ENCODE measurements around the gene KCNJ10.

Gene KCNJ10

DNA sequence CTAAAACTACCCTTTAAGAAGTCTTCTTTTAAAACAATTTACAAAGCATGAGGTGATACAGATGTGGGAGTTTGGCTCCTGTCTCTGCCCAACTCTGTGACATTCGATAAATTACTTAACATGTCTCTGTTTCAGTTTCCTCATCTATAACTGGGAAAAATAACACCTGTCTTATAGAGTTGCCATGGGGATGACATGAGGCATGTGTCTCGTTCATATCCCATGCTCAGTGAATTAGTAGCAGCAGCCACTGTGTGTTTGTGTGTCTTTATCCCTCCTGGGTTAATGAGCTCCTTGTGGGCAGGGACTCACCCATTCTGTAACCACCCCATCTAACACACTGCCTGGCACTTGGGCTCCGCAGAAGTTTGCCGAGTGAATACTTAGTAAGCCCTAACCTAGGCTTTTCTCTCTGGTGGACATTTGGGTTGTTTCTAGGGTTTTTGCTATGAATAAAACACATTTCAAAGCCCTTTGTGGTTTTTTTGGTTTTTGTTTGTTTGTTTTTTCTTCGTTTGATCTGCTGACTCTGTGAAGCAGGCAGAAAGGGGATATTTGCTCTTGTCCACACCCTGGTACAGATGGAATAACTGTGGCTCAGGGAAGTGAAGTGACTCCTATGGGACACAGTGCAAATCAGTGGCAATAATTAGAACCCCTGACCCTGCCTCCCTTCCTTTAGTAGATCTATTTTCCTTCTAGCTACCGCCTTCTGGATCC, 10.6 kb upstream of the KCNJ10 start:
- TF ChIP-seq CTCF (IDR thresholded peaks at IDR 0.05; ENCODE audit: borderline replicate concordance, control extremely low read depth, extremely low read depth, insufficient read depth, missing control alignments), result no peak
- in situ Hi-C loops (cut with MboI; ENCODE audit: low sequenced_read_pairs, unreplicated experiment), result no loop called here
- no peak for DNase-seq (ENCODE audit: low spot score)

- in situ Hi-C loops (cut with MboI; ENCODE audit: low sequenced_read_pairs, unreplicated experiment), result no loop called here
- TF ChIP-seq CTCF (IDR thresholded peaks at IDR 0.05; ENCODE audit: borderline replicate concordance, control extremely low read depth, extremely low read depth, insufficient read depth, missing control alignments), result no peak
- DNase-seq (ENCODE audit: low spot score), result no peak
These were observed 9.5 kb upstream of the KCNJ10 start for GRCh38 chr1:160079448-160079847.

- peak; percentile 77 for DNase-seq (ENCODE audit: low spot score)
- in situ Hi-C loops (cut with MboI; ENCODE audit: low sequenced_read_pairs, unreplicated experiment), result no loop called here
These were observed 8.7 kb upstream of the KCNJ10 start for GRCh38 chr1:160078512-160079195.

GRCh38 chr1:160077486-160077885, 7.5 kb upstream of the KCNJ10 start:
- no peak for TF ChIP-seq CTCF (IDR thresholded peaks at IDR 0.05; ENCODE audit: borderline replicate concordance, control extremely low read depth, extremely low read depth, insufficient read depth, missing control alignments)
- DNase-seq (ENCODE audit: low spot score), result no peak
- in situ Hi-C loops (cut with MboI; ENCODE audit: low sequenced_read_pairs, unreplicated experiment), result no loop called here

More at GRCh38 chr1:160078512-160079195, 8.7 kb upstream of the KCNJ10 start:
- peak; percentile 80 for TF ChIP-seq CTCF (IDR thresholded peaks at IDR 0.05; ENCODE audit: borderline replicate concordance, control extremely low read depth, extremely low read depth, insufficient read depth, missing control alignments)

DNA sequence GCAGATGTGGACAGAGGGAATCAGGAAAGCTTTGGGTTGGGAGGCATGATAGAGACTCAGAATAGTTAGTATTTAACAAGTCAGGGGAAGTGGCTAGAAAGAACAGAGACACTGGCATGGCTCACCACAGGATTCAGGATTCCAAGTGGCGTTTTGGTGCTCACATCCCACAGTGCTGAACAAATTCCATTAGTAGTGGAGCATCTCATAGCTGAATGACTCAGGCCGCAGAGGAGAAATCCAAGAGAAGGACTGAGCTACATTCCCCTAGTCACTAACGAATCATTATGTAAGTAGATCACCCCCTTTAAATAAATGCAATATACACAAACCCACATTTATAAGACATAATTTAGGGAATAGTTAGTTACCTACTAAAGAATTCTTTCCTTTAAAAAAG, 6.3 kb upstream of the KCNJ10 start:
- no peak for DNase-seq (ENCODE audit: low spot score)
- in situ Hi-C loops (cut with MboI; ENCODE audit: low sequenced_read_pairs, unreplicated experiment), result no loop called here

DNA sequence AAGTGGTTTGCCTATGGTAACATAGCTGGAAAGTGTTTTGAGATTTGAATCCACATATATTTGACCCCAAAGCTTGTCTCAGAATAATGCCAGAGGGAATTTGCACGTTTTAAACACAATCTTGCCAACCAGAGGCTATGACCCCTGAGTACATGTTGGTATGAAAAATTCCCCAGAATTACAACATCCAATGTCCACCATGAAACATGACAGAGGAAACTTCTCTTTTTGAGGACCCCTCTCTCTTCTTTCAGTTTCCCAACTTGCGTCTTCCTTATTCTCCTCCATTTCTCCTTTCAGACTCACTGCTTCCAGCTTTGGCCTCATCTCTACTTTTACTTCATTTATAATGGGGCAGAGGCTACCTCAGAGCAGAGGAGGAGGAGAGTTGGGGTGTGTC, 5.9 kb upstream of the KCNJ10 start:
- TF ChIP-seq CTCF (IDR thresholded peaks at IDR 0.05; ENCODE audit: borderline replicate concordance, control extremely low read depth, extremely low read depth, insufficient read depth, missing control alignments), result no peak
- in situ Hi-C loops (cut with MboI; ENCODE audit: low sequenced_read_pairs, unreplicated experiment), result no loop called here
- no peak for DNase-seq (ENCODE audit: low spot score)

More for the DNA sequence above, 6.3 kb upstream of the KCNJ10 start:
- TF ChIP-seq CTCF (IDR thresholded peaks at IDR 0.05; ENCODE audit: borderline replicate concordance, control extremely low read depth, extremely low read depth, insufficient read depth, missing control alignments), result no peak
